GM18505 (cell line): ENCODE data around the gene GPC6.

Experiments
- ATAC-seq: cut with Tn5 transposase; IDR thresholded peaks from one replicate; pipeline ENCODE4 v1.9.1; 2021; ENCODE audit not compliant: unreplicated experiment
- POLR2A ChIP-seq: IDR thresholded peaks from 4 replicates; pipeline ENCODE4 v1.6.1; 2011; ENCODE audit warnings: borderline replicate concordance; ENCODE audit not compliant: insufficient read depth, insufficient read length; ENCODE audit errors: extremely low read depth

The GPC6 gene

DNA sequence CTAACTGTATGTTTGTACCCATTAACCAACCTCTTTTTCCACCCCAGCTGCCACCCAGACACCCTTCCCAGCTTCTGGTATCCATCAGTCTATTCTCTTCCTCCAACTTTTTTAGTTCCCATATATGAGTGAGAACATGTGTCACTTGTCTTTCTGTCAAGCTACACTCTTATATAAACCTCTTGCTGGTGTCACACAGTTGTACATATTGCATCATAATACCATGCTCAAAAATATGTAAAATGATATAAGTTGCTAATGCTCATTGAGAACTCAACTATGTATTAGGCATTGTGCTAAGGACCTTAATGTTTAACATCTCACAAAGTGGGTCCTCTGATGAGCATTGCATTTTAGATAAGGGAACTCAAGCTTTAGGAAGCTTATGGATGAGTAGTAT is 395.4 kb downstream of the GPC6 start:
- TF ChIP-seq POLR2A, result no peak
- no peak for ATAC-seq

DNA sequence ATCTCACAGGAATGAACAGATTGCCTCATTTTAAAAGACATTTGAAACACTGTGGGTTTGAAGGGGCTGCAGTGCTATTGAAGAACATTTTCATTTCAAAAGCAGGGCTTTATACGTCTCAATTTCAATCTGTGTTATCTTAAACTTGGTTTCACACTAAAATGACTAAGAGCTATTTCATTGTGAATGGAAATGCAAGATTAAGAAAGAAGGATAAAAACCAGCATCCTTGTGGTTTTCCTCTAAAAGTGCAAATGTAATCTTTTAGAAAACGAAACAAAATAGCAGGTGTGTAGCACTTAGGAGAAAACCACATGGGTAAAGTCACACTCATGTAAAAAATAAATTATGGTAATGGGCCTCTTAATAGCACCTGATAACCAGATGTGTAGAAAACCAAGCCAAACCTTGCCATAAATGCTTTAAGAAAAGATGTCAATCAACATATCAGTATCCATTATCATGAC is 397.7 kb downstream of the GPC6 start:
- ATAC-seq, result no peak
- TF ChIP-seq POLR2A, result no peak

DNA sequence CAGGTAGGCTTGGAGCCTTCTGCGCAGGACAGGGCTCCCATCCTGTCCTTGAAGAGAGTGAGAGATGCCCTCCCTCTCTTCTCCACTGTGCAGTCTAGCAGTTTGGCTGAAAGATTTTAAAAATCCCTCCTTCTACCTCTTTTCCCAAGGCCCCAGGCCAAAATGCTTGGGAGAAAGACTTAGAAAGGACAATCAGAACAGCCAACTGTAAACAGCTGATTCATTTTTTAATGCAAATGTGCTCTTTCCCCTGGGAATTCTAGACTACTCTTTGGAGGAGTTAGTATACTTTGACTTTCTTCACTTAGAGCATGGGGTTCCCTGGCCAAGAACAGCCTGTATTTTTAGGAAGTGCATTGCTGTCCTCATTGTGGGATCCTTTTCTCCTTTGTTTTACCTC is 398.9 kb downstream of the GPC6 start:
- TF ChIP-seq POLR2A, result no peak
- ATAC-seq, result no peak

DNA sequence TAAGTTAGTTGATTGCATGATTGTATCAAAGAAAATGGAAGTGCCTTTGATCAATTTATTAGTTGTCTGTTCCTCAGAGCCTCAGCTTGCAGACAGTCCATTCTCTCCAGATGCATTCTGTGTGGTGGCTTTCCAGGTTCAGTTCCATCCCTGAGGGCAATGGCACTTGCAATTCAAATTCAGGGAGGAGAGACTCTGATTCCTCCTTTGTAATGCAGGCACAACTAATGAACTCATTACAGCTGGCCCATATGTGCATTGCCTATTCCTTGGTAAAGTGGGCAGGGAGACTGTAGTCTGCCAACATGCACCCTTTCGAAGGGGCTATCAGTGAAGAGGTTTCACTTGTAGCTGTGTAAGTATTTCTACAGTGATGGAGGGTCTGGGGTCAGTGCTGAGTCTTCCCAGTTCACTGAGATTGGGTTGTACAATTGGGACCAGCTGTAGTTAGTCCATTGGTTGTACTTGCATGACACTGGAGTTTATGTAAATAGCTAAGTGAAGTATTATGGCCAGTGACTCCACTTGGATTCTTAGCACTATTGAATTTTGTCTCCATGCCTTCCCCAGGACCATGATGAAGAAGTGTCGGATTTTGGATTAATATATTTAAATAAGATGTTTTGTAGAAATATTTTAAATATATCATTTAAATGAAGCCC is 401.7 kb downstream of the GPC6 start:
- ATAC-seq, result no peak
- no peak for TF ChIP-seq POLR2A

DNA sequence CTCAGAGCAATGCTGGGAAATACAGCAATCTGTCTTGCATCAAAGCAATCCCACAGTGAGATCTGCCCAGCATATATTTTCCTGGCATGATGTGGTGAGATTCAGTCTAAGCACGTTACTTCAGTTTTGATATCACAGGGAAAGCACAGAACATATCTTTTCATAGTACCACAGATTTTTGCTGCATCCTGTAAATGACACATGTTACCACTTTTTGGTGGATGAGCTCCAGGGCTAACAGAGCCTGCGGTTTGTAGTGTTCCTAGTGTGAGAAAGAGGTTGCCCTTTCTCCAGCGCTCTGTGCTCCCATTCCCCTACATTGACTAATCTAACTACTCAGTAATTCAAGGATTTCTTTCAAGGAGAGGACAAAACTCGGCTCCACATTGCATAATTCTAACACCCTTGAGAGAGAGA is 409.0 kb downstream of the GPC6 start:
- TF ChIP-seq POLR2A, result no peak
- ATAC-seq, result no peak

DNA sequence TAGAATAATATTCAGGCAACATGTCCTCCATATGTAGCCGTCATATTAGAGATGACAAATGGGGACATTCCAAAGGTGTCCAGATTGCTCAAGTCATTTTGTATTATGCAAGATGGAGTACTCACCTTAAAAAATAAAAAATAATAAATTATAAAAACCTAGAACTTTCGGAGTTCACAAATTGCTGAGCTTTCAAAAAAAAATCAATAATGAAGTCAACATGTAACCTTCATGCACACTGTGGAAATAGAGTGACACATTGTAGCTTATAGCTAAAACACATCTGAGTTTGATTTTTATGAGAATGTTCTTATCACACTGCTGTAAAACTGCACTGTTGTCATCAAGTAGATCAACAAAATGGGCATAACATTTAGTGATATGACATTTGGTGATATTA is 411.2 kb downstream of the GPC6 start:
- TF ChIP-seq POLR2A, result no peak
- ATAC-seq, result no peak

DNA sequence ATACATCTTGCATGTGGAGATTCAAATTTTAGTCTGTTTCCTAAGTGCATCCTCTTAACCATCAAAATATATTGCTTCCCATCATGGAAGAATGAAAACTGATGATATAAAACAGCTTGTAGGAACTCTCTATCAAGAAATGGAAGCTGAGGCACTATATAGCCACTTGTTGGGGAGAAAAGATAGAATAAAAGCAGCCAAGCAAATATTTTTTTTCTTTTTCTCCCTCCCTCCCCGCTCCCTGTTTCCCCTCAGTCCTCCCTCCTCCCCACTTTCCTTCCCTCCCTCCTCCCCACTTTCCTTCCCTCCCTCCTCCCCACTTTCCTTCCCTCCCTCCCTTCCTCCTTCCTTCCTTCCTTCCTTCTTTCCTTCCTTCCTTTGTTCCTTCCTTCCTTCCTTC is 413.8 kb downstream of the GPC6 start:
- TF ChIP-seq POLR2A, result no peak
- ATAC-seq, result no peak

DNA sequence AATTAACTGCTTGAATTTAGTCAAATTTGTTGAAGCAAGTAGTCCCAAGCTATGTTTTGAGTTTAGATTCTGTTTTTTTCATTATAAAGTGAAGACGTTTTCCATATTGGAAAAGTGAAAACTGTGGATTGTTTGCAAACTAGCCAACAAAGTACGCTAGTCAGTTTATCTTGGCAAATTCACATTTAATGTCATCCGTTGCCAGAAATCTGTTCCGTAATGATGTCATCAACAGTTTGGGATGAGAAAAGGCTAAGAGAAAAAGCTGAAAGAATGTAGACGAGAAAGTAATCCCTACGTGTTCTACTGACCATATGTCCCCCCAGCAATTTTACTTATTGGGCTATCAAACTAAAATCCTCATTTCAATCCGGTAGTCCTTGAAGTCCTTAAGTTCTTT is 419.6 kb downstream of the GPC6 start:
- ATAC-seq, result no peak
- TF ChIP-seq POLR2A, result no peak

DNA sequence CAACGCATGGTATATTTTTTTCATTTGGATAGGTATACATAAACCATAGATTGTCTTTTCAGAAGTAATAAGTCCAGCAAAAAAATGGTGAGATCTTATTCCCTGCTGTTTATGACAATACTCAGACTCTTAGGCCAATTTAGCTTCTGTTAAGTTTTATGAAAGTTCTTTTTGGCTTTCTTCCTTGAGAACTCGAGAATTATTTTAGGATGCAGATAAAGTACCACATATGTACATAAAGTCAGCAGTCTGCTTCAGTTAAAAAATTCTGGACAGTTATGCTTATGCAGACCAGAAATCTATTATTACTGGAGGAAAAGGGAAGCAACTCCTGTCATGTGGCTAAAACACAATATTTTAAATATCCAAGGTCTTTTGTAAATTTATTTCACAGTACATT is 422.9 kb downstream of the GPC6 start:
- no peak for TF ChIP-seq POLR2A
- ATAC-seq, result no peak

DNA sequence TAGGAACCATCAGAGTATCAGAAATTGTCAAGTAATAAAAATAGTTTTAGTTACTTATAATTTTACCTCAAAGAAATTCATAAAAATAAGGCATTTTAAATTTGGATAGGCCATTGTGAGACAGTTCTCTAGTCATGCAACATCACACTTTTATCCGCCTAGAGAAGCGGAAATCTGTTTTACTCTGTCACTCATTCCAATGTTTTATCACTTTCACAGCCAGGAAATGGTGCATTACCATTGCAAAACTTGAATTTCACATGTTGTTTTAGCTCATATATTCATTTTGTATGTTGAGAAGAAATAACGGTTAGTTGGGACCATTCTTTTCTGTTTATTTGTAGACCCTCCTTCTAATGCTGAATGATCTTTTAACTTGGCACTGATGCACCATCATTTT is 427.2 kb downstream of the GPC6 start:
- TF ChIP-seq POLR2A, result no peak
- ATAC-seq, result no peak

DNA sequence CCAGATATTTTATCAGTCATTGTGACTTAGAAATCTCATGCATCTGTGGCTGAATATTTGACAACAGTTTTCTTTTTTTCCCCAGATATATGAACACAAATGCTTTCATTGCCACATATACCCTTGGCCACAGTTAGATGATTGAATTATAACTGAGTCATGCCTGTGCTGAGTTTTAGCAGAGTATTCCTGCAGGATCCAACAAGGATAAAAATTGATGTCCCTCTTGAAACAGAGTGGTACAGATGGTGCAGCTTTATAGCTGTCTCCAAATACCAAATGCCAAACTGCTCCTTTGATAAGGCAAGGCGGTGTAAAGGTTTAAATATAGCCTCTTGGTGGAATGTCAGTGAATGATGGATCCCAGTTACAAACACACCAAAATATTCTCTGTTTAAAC is 428.5 kb downstream of the GPC6 start:
- TF ChIP-seq POLR2A, result no peak
- ATAC-seq, result no peak

DNA sequence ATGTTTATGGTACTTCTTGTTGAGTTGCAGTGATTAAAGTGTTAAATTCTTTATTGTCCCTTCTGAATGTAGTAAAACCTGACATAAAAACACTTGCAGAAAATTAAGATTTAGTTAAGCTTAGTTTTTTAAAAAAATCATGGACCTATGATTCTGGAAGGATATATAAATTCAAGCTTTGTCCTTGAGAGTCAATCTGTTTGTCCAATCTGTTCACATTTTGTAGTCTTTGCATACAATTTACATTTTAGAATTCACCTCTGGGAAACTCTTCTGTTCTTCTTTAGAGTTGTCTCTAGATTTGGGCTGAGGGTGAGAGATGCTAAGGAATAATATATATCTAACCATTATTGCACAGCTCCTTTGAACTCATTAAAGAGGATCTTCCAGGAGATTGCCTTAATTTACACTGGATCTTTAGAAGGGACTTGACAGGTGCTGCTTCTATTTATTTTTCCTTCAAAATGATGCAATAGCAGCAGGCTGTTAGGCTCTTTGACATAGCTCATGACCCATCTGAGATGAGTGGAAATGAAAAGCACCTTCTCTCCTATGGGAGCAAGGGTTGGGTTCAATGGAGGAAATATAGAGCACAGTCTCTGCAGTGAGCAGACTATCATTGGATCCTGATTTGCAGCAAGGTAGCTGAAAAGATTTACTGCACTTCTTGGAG is 433.9 kb downstream of the GPC6 start:
- ATAC-seq, result no peak
- no peak for TF ChIP-seq POLR2A

DNA sequence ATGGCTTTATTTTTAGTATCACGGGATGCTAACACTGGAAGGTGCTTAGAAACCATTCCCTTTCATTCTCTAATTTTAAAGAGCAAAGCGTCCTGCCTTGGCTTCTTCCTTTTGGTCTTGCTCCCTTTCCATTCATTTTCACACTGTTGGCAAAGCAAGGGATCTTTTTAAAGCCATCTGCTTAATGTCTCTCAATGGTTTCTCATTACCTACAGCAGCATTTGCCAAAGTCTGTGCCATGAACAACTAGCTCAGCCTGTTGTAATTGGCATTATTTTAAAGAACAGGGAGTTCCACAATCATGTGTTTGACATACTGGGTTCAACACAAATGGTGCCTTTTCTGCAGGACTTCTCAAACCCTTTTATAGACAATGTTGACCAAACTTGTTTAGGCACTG is 444.3 kb downstream of the GPC6 start:
- ATAC-seq, result no peak
- no peak for TF ChIP-seq POLR2A

DNA sequence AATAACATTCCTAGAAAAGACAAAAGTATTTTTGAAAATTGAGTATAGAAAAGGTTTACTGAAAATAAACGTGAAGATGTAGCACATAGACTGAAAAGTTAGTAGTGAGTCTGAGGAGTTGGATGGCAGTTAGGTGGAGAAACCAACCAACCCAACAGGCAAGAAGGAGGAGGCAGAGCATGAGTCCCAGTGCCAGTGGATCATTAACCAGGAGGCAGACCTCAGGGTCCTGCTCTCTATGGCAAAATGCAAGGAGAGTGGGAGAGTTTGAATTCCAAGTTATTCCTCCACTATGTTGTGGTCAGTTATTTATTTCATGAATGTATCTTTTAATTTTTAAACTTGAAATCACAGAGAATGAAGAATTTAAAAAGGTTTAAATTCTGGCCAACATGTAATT is 446.4 kb downstream of the GPC6 start:
- TF ChIP-seq POLR2A, result no peak

DNA sequence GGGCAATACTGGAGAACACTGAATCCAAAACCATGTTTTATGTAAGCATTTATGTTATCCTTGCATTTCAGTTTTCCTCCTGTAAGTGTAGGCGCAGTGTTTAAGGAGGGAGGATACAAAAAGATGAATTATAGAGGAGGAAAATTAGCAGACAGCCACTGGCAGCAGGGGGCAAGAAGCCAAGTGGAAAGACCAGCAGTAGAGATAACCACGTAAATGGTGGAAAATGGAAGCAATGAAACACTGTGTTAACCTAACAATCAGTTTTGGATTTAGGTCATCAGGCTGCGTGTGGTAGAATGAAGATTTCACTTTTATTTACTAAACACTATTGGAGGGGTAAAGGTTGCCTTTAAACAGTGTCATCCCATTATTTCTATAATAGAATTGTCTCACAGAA is 447.3 kb downstream of the GPC6 start:
- TF ChIP-seq POLR2A, result no peak
- no peak for ATAC-seq

More for the DNA sequence above, 446.4 kb downstream of the GPC6 start:
- ATAC-seq, result no peak

DNA sequence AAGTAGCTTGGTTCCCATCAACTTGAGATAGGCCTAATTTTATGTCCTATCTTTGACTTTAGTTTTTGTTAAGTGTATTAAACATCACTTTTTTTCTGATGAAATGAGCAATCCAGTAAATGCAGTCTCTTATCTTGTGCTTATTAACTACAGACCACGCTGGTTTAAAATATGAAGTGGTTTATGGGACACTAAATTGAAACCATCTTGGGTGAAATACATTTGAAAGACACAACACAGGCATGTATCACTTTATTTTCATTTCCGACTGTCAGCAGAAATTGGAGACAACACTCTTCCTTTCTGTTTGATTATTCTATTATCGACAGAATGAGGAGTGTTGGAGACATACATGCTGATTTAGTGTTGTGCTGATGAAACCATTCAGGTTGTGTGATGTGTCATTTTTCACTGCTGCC is 447.7 kb downstream of the GPC6 start:
- no peak for TF ChIP-seq POLR2A
- no peak for ATAC-seq

DNA sequence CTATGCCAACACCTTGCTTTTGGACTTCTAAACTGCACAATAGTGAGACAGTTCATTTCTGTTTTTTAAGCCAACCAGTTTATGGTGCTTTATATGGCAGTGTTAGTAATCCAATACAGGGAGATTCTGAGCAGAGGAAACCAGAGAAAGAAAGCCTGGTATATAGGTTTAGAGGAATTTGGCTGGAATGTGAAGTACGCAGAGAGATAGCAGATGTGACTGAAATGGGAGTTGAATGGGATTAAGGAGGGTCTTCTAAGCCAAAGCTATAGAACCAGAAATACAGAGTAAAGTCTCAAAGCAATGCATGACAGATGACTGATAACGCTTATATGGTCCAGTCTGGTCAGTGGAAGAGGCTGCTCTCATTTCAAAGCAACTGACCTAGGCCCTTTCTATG is 453.7 kb downstream of the GPC6 start:
- ATAC-seq, result no peak
- no peak for TF ChIP-seq POLR2A
